Measurements from ENCODE around the gene IPMK. TPM values are rescaled to one million over a fixed set of nuclear protein-coding genes. Genes with fewer than 3 reads are reported as not detected.
A peak's percentile ranks its signal among the peaks of the same experiment; 100 is the strongest.
"Not testable (repeated sequence)": the region's sequence is repeated elsewhere in the genome, so short reads cannot be mapped to it uniquely, and the experiment has no call there.

IPMK gene
- polyA plus RNA-seq, 5 donors, result 4.4 to 8.9 (median 7.1) TPM

DNA sequence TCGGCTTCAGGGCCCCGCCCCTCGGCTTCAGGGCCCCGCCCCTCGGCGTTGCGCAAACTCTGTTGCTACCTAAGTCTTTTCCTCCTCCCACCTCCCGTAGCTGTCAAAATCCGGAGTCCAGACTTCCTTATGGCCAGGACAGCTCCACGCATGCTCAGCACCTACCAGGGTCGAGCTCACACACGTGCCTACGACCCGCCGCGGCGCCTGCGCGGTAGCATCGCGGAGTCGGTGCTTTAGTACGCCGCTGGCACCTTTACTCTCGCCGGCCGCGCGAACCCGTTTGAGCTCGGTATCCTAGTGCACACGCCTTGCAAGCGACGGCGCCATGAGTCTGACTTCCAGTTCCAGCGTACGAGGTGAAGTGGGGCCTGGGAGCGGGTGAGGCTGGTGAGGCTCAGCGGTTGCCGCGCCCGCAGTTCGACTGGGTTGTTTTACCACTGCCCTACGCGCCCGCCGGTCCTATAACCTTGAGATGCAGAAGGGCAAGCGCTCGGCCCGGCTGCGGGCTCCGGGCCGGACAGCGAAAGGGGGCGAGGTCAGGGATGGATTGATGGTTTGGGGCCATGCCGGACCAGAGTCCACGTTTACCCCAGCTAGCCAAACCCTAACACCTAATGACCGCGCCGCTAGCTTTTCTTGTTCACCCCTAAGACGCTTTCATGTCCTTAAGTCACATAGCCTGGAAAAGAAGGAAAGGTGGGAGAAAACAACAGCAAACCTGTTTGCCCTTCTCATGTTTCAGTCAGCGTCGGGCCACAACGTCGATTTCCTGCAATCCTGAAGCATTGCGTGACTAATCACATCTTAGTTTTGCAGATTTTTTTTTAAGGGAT lies 1.5 kb upstream of the IPMK start, which contains the start of gene CISD1:
CISD1 (plus strand) TSS at position 217 of the 836 bp plus-strand sequence; CDS start at position 329, 112 bp downstream.
- DNase-seq, result peak; percentile 97 to 98

DNA sequence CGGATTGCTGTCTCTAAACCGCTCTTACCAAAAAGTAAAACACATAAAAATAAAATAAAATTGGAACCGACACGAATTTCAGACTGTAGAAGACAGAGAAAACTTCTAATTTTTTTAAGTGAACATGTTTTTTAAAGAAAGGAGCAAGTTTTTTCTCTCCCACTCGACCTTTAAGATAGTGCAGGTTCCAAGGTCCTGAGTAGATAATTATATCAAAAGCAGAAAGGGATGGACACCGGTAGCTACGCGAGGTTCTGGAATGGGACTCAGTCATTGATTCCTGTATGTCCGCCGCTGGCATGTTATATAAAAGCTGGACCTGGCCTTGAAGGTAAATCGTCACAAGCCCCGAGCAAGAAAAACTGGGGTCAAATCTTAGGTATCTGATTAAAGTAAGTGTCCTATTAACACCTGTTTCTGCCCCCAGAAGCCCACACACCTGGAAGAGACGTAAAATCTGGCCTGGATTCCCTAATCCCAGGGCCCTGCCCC lies 806 bp upstream of the IPMK start:
- no peak for DNase-seq

DNA sequence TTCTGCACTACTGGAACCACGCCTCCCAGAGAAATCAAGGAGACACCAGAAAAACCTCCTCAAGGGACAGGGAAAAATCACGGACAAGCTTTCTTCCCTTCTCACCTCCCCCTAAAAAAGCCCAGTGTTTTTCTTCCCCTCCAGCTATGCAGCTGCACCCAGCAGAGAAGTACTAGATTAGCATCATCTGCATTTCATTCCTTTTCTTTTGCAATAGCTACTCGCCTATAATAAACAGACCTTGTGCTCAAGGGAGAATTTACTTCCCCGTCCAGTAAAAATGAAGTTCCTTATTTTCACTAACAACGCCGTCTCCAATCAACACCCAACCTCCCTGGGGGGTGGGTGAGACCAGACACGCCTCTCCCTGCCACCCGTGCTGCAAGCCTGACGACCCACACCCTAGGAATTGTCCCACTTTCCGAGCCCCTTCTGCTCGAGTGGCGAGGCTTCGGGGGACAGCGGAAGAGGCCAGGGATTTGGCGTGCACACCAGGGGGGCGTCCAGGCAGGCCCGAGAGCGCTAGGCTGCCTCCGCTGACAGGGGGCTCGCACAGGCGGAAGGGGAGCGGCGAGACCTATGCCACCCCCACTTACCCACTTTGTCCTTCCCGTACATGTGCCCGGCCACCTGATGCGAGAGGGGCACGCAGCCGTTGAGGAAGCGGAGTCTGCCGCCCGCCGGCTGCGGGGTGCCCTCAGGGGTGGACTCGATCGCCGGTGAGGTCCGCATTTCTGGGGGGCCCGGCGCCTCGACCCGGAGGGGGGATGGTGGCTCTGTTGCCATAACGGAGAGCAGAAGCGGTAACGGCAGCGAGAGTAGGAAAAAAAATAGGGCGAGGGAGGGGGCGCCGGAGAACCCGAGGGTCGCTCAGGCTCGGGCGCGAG lies 625 bp downstream of the IPMK start:
- DNase-seq, result peak; percentile 69 to 73

DNA sequence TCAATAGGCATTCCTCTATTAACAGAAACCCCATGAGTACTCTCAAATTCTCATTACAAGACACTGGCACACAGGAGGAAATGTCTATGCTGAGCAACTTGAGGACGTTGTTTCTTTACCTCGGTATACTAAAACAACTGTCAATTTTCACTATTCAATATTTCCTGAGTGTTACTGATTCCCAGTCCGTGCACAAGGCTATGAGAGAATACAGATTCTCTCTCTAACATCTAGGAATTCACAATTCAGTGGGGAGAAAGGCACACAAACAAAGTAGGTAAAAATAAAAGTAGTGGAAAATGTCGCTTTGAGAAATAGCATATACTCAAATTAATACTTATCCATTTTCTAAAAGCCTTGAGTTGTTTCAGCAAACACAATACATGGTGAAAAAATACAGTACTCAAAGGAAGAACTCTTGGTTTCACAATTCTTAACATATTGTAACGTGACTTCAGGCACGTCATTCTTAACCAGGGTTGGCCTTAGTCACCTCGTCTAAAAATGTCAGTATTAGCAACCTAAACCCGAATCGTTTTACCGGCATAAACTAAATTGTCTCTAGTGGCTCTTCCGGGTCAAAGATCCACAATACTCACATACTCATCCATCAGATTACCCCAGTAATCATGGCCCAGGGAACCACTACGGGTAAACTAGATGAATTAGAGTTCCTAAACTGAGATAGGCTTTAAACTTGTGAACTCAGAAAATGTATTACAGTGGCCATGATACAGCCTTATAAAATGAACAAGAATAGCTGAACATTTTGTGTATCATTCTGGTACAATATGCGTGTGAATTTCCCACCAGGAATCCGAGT lies 1.5 kb downstream of the IPMK start:
- peak; percentile 36 to 55 for DNase-seq

DNA sequence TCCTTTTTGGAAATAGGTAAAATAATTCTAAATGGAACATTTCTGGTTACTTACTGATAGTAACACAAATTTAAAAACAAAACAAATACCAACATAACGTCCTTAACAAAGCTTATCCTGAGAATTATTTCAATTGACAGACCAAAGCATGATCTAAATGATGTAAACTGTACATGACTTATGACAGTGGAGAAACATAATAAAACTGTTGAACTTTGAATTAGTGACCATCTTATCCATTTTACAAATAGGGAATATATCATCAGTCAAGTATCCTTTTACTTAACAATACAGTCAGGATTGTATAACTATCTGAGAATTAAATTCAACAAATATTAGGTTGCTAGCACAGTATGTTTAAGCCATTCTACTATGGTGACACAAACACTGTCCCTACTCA lies 2.4 kb downstream of the IPMK start:
- DNase-seq, result no peak

DNA sequence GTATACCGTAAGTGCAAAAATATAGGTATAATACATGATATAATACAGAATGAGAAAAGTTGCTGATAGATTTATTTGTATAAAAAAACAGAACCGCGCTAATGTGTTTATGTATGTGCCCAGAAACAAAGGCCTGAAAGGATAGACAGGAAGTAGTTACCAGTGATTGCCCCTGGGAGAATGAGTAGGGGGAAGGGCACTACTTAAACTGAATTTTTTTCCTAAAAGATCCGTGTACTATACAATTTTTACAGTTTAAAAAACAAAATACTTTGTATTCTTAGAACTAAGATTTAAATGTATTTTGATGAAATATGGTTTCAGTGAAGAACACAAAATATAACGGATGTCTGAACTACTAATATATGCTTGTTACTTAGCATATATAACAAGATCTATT lies 2.9 kb downstream of the IPMK start:
- DNase-seq, result no peak

DNA sequence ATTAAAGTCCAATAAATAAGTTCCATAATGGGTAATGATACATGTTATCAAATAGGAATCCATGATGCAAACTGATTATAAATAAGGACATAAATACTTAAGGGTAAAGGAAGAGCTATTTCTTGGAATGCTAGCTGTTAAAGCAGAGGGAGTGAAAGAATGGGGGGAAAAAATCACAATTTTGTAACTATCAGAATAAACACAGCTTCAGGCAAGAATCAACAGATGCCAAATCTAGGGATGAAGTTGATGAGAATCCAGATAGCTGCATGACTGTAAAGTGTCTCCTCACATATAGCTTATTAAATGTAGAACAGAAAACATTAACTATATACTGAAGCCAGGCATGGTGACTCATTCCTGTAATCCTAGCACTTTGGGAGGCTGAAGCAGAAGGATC lies 4.9 kb downstream of the IPMK start:
- no peak for DNase-seq

DNA sequence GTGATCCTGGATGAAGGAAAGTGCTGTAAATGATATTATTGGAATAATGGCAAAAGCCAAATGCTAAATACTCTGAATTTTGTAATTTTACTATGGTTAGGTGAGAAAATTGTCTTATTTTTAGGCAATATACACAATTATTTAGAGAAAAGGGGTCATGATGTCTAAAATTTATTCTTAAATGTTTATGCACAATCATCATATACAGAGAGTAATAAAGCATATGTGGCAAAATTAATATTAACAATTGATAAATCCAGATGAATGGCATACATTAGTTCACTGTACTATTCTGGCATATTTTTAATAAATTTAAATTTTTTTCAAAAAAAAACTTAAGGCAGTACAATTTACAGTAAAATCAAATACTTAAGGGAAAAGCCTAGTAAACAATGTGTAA lies 7.4 kb downstream of the IPMK start:
- no peak for DNase-seq

DNA sequence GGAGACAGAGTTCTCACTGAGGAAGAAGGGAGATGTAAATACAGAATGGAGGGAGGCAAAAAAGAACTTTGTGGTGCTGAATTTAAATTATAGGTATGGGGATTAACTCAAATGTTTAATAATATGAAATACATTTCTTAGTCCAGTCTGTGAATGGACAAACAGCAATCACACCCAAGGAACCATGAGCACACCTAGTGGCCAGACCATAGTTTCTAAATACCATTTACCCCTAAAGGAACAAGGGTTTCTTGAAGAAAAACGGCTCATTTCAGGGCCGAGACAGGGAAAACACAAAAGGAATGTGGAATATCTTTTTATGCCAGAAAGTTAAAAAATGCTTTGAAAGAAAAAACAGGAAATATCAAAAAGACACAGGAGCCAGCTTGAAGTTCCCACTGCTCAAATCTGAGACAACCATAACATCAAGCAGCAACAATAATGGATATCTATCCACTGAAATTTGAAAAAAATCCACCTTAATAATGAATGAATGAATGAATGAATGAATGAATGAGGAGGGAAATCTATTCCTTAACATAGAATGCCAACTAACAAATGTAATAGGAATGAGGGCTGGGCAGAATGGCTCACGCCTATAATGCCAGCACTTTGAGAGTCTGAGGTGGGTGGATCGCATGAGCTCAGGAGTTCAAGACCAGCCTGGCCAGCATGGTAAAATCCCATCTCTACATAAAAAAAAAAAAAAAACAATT lies 8.6 kb downstream of the IPMK start:
- DNase-seq, result no peak

DNA sequence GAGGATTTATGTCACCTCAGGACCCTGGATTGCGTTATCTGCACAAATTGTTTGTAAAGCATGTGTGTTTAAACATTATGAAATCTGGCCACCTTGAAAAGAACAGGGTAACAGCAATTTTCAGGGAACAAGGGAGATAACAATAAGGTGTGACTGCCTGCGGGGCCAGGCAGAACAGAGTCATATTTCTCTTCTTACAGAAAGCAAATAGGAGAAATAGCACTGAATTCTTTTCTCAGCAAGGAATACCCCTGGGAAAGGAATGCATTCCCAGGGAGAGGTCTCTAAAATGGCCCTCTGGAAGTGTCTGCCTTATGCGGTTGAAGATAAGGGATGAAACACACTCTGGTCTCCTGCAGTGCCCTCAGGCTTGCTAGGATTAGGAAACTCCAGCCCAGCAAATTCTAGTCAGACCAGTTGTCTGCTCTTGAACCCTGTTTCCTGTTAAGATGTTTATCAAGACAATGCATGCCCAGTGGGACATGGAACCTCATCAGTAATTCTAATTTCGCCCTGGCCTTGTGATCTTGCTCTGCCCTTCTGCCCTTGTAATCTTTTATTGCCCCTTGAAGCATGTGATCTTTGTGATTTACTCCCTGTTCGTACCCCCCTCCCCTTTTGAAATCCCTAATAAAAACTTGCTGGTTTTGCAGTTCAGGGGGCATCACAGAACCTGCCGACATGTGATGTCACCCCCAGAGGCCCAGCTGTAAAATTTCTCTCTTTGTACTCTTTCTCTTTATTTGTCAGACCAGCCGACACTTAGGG lies 11.5 kb downstream of the IPMK start:
- DNase-seq, result not testable (repeated sequence)

DNA sequence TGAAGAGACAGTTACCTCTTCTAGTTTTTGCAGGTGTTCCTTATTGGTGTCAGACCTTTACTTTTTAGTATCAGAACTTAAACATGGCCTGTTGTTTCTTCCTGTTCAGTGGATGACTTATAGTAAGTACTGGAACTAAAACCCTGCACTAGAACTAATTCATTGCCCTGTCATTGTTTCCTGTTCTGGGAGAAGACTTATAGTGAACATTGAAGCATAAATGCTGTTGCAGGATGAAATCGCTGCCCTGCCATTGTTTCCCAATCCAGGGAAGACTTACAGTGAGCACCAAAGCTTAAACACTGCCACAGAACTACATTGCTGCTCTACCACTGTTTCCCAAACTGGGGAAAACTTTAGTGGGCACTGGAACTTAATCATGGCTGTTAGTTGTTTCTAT lies 13.1 kb downstream of the IPMK start:
- no peak for DNase-seq

DNA sequence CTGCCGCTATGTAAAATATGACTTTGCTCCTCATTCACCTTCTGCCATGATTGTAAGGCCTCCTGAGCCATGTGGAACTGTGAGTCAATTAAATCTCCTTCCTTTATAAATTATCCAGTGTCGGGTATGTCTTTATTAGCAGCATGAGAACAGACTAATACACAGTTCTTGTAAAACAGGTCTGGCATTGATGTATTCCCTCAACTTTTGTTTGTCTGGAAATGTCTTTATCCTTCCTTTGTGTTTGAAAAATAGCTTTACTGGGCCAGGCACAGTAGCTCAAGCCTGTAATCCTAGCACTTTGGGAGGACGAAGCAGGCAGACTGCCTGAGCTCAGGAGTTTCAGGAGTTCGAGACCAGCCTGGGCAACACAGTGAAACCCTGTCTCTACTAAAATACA lies 14.5 kb downstream of the IPMK start:
- no peak for DNase-seq

DNA sequence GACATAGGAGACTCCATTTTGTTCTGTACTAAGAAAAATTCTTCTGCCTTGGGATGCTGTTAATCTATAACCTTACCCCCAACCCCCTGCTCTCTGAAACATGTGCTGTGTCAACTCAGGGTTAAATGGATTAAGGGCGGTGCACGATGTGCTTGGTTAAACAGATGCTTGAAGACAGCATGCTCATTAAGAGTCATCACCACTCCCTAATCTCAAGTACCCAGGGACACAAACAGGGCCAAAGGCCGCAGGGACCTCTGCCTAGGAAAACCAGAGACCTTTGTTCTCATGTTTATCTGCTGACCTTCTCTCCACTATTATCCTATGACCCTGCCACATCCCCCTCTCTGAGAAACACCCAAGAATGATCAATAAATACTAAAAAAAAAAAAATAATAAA lies 23.0 kb downstream of the IPMK start:
- DNase-seq, result not testable (repeated sequence)

DNA sequence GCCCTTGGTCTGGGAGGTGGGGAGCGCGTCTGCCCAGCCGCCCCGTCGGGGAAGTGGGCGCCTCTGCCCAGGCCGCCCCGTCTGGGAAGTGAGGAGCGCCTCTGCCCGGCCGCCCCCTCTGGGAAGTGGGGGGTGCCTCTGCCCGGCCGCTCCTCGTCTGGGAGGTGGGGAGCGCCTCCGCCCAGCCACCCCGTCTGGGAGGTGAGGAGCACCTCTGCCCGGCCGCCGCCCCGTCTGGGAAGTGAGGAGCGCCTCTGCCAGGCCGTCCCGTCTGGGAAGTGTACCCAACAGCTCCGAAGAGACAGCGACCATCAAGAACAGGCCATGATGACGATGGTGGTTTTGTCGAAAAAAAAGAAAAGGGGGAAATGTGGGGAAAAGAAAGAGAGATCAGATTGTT lies 23.5 kb downstream of the IPMK start:
- DNase-seq, result not testable (repeated sequence)

DNA sequence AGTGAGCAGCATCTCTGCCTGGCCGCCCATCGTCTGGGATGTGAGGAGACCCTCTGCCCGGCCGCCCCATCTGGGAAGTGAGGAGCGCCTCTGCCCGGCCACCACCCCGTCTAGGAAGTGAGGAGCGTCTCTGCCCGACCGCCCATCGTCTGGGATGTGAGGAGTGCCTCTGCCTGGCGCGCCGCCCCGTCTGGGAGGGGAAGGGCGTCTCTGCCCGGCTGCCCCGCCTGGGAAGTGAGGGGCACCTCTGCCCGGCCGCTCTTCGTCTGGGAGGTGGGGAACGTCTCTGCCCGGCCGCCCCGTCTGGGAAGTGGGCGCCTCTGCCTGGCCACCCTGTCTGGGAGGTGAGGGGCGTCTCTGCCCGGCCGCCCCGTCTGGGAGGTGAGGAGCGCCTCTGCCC lies 23.9 kb downstream of the IPMK start:
- DNase-seq, result not testable (repeated sequence)

DNA sequence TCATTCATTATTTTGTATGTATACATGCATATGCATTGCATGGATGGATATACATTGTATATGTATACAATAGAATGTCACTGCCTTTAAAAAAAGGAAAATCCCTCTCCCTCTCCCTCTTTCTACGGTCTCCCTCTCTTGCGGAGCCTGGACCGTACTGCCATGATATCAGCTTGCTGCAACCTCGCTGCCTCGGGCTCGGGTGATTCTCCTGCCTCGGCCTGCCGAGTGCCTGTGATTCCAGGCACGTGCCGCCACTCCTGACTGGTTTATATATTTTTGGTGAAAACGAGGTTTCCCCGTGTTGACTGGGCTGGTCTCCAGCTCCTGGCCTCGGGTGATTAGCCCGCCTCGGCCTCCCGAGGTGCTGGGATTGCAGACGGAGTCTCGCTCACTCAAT lies 24.4 kb downstream of the IPMK start:
- no peak for DNase-seq

DNA sequence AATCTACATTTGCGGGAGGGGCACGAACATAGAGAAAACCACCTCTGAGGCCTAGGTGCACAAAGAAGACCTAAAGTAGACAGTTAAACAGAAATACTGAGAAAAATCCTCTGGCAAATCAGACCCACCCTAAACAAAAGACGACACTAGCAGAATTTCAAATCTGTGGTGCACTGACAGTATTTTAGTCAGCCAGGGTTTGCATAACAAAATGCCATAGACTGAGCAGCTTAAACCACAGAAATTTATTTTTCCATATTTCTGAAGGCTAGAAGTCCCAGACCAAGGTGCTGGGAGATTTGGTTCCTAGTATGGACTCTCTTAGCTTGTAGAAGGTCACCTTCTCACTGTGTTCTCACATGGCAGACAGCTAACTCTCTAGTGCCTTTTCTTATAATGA lies 26.3 kb downstream of the IPMK start:
- DNase-seq, result no peak

DNA sequence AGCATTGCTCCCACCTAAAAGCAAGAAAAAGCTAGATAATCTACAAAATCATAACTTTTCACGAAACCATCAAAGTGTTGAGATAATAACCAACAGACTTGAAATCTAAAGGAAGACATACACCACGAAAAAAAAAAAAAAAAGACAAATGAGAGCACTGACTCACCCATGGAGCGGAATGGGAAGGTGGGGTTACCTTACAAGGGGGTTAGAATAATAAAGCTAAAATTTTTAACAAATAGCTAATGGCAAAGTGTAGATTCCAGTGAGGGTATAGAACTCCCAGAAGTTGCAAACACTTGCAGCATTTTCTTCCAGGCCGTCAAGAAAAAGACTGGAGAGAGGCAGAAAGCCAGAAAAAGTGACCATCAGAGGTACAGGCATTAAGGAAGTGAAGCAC lies 27.2 kb downstream of the IPMK start:
- no peak for DNase-seq

DNA sequence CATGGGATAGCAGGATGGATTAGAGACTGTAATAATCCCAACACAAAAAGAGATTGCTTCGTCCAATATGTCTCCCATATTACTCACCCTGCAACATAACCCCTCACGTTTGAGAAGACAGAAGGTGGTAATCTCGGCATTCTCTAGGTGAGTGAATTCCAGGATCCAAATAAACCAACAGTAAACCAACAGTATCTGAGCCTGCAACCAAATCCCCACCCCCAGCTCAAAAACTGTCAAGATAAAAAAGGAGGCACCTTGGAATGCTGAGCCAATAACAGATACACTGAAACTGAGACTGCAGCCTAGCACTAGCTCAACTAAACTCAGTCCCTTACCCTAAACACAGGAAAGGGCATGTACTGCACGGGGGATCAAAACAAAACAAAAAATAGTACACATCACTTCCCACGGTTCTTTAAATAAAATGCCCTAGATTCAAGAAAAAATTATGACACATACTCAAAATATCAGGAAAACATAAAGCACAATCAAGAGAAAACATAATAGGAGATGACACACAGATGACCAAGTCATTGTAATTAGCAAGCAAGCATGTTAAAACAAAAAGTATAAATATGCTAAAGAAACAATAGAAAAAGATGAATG lies 28.0 kb downstream of the IPMK start:
- DNase-seq, result no peak
